Measurements from ENCODE around the gene STT3B.

- TF ChIP-seq CTCF (IDR thresholded peaks at IDR 0.05; ENCODE audit: low read length) (no peak), EZH2 (optimal IDR thresholded peaks at IDR 0.05; ENCODE audit: low read depth, low read length) (no peak), EZH2phosphoT487 (IDR thresholded peaks at IDR 0.05; ENCODE audit: low read length) (no peak)
Measured at GRCh38 chr3:31562525-31562924, 29.8 kb downstream of the STT3B start.
